22Rv1 (cell line): ENCODE data around the gene ANKRD60.

Experiments used
- H3K27ac ChIP-seq: fragments of 450-650 bp; 2 replicates; pipeline ENCODE4 v1.5.1; 2017
- ZFX ChIP-seq: fragments of 450-650 bp; IDR thresholded peaks from 2 replicates; pipeline ENCODE4 v1.6.1; 2017; ENCODE audit warnings: antibody characterized with exemption, borderline replicate concordance
- TF ChIP-seq, protein P1 (sequence below): fragments of 450-650 bp; IDR thresholded peaks from 2 replicates; pipeline ENCODE4 v1.5.1; 2017; ENCODE audit warnings: mild to moderate bottlenecking

The ANKRD60 gene

DNA sequence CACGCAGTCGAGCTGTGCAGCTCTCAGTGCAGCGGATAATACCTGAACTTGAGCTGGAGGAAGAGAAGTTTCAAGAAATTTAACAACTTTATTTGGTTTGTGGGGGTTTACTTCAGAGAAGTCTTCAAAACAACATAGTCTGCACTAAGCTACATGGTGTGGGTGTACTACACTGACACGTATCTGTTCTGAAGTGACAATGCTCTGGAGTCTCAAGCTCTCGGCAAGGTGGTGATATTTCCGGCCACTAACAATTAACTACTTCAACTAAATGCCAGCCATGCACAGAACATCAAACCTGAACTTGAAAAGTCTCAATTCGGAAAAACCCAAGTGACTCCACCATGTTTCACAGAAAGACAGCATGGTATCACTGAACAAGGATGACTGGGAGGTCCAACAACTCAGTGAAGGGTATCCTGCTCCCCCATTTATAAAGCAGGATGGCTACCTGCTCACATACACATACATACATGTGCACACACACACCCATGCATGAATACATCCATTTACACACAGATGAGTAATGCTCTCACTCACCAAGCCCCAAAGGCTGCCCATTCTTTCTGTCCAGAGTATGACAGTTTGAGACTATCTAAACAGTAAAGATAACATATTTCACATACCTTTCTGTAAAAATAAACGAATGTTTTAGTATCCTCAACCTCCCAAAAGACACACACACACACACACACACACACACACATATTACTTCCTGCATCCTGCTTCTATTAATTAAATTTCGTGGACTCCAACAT lies 15.4 kb upstream of the ANKRD60 start:
- TF ChIP-seq, protein P1, sequence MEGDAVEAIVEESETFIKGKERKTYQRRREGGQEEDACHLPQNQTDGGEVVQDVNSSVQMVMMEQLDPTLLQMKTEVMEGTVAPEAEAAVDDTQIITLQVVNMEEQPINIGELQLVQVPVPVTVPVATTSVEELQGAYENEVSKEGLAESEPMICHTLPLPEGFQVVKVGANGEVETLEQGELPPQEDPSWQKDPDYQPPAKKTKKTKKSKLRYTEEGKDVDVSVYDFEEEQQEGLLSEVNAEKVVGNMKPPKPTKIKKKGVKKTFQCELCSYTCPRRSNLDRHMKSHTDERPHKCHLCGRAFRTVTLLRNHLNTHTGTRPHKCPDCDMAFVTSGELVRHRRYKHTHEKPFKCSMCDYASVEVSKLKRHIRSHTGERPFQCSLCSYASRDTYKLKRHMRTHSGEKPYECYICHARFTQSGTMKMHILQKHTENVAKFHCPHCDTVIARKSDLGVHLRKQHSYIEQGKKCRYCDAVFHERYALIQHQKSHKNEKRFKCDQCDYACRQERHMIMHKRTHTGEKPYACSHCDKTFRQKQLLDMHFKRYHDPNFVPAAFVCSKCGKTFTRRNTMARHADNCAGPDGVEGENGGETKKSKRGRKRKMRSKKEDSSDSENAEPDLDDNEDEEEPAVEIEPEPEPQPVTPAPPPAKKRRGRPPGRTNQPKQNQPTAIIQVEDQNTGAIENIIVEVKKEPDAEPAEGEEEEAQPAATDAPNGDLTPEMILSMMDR, result no peak
- no peak for TF ChIP-seq ZFX
- no peak overlapping the region for H3K27ac ChIP-seq

DNA sequence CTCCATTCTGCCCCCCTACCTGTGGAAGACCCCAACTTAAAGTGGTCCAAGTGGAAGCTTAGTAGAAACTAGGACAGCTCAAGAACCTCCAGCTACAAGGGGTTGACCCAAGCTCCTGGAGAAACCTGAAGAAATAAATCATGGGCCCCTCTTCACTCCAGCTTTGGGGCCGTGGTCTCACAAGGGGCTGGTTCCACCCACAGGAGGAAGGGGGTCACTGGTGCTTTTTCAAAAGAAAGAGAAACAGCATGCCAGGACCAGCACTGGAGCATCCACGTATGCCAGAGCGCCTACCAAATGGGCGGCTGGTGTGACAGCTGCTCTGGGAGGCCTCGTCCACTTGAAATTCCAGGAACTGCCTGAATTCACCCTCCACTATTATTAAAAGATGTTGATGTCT lies 14.4 kb upstream of the ANKRD60 start:
- H3K27ac ChIP-seq, result no peak overlapping the region
- TF ChIP-seq, protein P1, result no peak

DNA sequence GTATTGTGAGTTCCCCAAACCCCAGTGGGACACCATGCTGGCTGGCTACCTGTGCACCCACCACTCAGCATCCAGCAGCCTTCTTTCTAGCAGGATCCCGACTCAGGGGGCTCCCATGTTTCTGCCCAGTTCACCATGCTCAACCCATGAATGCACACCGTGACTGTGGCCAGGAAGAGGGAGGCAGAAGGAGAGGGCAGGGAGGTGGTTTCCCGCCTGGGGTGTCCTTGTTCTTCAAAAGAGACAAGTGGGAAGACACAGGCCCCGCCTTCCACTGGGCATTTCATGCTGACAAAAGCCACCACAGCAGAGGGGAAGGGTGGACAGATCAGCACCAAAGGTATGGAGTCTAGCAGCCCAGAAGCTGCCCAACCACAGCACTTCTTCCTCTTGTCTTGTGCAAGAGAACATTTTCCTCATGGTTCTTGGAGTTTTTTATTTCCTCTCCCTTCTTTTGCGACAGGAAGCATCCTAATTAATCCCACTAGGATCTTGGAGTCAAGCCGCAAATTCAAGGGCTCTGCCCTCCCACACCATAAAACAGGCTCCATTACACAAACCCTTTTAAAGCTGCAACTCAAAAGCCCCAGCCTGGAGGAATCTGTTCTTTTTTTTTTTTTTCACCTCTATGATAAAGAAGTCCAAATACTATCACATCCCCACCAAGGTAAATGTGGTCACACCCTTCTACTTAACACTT lies 13.5 kb upstream of the ANKRD60 start:
- no peak overlapping the region for H3K27ac ChIP-seq
- TF ChIP-seq, protein P1, result no peak
- no peak for TF ChIP-seq ZFX

DNA sequence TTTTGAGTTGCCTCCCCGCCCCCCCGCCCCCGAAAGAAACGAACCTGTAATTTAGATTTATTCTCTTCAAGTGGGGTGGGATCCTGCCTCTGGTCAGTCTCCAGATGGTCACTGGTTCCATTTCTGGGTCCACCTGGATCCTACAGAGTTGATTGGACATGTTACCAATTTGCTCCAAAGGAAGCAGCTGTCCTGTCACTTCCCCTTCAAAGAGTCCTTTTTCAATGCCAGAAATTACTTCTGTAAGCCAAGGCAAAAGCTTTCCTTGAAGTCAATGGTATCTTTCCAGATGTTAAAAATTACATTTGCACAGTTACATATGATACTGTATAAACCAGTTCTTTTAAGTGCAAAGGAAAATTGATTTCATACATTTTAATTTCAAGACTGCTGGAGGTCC lies 12.0 kb upstream of the ANKRD60 start:
- no peak overlapping the region for H3K27ac ChIP-seq
- no peak for TF ChIP-seq ZFX
- TF ChIP-seq, protein P1, result no peak

DNA sequence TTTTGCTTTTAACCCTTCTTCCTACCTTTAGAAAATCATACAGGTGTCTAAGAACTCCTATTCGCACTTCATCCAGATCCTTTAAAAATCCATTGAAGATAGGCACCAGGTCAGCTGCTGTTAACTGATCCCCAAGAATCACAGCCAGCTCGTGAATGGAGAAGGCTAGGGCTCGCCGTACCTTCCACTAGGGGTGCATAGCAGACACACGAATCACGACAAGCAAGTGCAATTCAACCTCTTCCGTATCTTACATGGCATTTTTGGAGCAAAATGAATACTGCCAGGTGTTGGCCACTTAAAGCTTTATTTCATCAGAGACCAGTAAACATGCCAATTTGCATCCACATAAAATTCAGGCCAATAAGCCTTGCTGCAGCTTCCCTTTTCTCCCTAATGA lies 10.8 kb upstream of the ANKRD60 start:
- H3K27ac ChIP-seq, result no peak overlapping the region
- TF ChIP-seq, protein P1, result no peak
- TF ChIP-seq ZFX, result no peak

DNA sequence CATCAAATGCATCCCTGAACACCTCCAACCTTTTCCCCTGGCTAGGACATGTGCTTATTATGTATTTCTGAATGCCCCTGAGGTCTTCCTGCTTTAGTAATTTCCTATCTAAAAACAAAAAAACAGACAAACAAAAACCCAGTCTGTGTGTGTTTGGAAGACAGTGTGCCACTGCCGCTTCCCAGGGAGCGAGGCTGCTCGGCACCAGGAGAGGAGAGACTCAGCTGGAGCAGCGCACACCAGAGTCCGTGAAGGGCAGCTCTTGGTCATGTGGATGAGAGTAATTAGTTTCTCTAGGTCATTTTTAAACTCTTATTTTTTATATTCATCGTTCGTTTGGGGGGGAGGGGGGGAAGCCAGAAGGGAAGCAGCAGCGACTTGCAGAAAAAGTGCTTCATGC lies 10.0 kb upstream of the ANKRD60 start:
- TF ChIP-seq ZFX, result no peak
- TF ChIP-seq, protein P1, result no peak
- no peak overlapping the region for H3K27ac ChIP-seq
